ENCODE results near the gene CCDC180. TPM values are rescaled to one million over a fixed set of nuclear protein-coding genes. Genes with fewer than 3 reads are reported as not detected.

The CCDC180 gene
- polyA plus RNA-seq, 1 experiment = 0.55 TPM

DNA sequence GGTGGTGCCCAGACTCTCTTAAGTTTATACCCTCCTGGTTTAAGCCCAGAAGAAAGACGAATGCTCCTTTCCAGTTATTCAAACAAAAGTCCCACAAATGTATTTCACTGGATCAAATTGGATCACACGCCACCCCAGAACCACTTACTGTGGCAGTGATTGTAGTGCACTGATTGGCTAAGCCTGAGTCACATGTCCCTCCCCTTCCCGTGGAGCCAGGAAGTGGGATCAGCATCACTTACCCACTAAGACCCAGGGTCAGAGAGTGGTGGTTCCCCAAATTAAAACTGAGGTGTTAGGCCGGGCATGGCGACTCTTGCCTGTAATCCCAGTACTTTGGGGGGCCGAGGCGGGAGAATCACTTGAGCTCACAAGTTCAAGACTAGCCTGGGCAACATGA, 29.5 kb upstream of the CCDC180 start:
- Histone ChIP-seq H3K4me3 (ENCODE audit: low read depth, low read length) (no peak overlapping the region), H3K36me3 (ENCODE audit: control insufficient read depth, insufficient read depth, low read length) (peaks cover 2% of the 10 kb centered on the region), H3K27me3 (ENCODE audit: control insufficient read depth, insufficient read depth, low read length) (no peaks in the 10 kb centered on the region)
- no peak for DNase-seq (ENCODE audit: low read depth)
- POLR2A ChIA-PET = no interaction called here
- CTCF ChIA-PET = no interaction called here
- TF ChIP-seq, protein P1, sequence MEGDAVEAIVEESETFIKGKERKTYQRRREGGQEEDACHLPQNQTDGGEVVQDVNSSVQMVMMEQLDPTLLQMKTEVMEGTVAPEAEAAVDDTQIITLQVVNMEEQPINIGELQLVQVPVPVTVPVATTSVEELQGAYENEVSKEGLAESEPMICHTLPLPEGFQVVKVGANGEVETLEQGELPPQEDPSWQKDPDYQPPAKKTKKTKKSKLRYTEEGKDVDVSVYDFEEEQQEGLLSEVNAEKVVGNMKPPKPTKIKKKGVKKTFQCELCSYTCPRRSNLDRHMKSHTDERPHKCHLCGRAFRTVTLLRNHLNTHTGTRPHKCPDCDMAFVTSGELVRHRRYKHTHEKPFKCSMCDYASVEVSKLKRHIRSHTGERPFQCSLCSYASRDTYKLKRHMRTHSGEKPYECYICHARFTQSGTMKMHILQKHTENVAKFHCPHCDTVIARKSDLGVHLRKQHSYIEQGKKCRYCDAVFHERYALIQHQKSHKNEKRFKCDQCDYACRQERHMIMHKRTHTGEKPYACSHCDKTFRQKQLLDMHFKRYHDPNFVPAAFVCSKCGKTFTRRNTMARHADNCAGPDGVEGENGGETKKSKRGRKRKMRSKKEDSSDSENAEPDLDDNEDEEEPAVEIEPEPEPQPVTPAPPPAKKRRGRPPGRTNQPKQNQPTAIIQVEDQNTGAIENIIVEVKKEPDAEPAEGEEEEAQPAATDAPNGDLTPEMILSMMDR (IDR thresholded peaks at IDR 0.05; ENCODE audit: insufficient read depth, low read depth, low read length) = no peak

DNA sequence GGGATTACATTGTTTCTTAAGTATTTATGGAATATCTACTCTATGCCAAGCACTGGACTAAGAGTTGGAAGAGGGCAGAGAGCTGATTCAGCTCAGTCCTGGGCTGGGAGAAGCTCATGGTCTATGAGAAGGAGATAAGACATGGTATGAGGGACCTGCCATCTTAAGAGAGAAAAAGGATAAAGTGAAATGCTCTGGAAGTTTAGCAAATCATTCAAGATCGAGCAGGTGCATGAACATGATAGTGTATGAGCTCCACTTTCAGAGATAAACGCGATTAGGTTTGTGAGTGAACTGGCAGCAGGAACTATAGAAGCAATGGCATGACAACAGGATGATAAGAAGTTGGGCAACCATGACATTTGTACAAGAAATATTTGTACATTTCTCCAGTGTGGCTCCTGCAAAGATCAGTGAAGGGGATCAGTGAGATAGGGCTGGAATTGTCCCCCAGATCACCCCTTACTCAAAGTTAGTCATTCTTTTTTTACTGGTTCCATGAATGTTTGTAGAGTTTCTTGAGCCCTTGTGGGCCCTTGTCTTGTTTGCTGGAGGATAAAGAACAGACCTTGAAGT, 26.6 kb upstream of the CCDC180 start:
- TF ChIP-seq, protein P1 (IDR thresholded peaks at IDR 0.05; ENCODE audit: insufficient read depth, low read depth, low read length) = no peak
- ChIA-PET POLR2A (no interaction called here), CTCF (interaction anchor here (0.6 kb wide), 1 partner anchor 33 kb away, joined by 3 read pairs; no protein-coding TSS in a partner anchor)
- Histone ChIP-seq H3K27me3 (ENCODE audit: control insufficient read depth, insufficient read depth, low read length) (no peaks in the 10 kb centered on the region), H3K4me3 (ENCODE audit: low read depth, low read length) (no peak overlapping the region), H3K36me3 (ENCODE audit: control insufficient read depth, insufficient read depth, low read length) (peaks cover 2% of the 10 kb centered on the region)
- no peak for DNase-seq (ENCODE audit: low read depth)

DNA sequence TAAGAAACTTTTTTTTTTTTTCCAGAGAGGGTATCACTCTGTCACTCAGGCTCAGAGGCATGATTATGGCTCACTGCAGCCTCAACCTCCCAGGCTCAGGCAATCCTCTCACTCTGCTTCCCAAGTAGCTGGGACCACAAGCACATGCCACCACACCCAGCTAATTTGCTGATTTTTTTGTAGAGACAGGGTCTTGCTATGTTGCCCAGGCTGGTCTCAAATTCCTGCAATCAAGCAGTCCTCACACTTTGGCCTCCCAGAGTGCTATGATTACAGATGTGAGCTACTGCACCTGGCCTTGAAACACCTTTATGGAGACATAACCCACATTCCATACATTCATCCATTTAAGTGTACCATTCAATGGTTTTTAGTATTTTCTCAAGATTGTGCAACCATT, 23.7 kb upstream of the CCDC180 start:
- TF ChIP-seq, protein P1 (IDR thresholded peaks at IDR 0.05; ENCODE audit: insufficient read depth, low read depth, low read length) = no peak
- ChIA-PET POLR2A (no interaction called here), CTCF (interaction anchor here (1.1 kb wide), 1 partner anchor 9 kb away, joined by 3 read pairs; no protein-coding TSS in a partner anchor)
- no peak for DNase-seq (ENCODE audit: low read depth)
- H3K27me3 ChIP-seq (ENCODE audit: control insufficient read depth, insufficient read depth, low read length) = no peaks in the 10 kb centered on the region
- peaks cover 4% of the 10 kb centered on the region for H3K36me3 ChIP-seq (ENCODE audit: control insufficient read depth, insufficient read depth, low read length)
- H3K4me3 ChIP-seq (ENCODE audit: low read depth, low read length) = no peak overlapping the region

DNA sequence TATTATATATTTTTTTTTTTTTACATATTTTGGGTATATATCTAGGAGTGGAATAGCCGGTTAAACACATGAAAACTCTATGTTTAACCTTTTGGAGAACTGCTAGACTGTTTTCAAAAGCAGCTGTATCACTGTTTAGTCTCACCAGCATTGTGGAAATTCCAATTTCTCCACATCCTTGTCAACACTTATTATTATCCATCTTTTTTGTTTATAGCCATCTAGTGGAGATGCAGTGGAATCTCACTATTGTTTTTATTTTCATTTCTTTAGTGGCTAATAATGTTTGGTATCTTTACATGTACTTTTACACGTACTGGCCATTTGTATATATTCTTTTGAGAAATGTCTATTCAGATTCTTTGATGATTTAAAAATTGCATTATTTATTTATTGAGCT, 22.7 kb upstream of the CCDC180 start:
- Histone ChIP-seq H3K27me3 (ENCODE audit: control insufficient read depth, insufficient read depth, low read length) (no peaks in the 10 kb centered on the region), H3K4me3 (ENCODE audit: low read depth, low read length) (no peak overlapping the region), H3K36me3 (ENCODE audit: control insufficient read depth, insufficient read depth, low read length) (peaks cover 4% of the 10 kb centered on the region)
- no peak for DNase-seq (ENCODE audit: low read depth)
- CTCF ChIA-PET = no interaction called here
- TF ChIP-seq, protein P1 (IDR thresholded peaks at IDR 0.05; ENCODE audit: insufficient read depth, low read depth, low read length) = no peak
- POLR2A ChIA-PET = no interaction called here

DNA sequence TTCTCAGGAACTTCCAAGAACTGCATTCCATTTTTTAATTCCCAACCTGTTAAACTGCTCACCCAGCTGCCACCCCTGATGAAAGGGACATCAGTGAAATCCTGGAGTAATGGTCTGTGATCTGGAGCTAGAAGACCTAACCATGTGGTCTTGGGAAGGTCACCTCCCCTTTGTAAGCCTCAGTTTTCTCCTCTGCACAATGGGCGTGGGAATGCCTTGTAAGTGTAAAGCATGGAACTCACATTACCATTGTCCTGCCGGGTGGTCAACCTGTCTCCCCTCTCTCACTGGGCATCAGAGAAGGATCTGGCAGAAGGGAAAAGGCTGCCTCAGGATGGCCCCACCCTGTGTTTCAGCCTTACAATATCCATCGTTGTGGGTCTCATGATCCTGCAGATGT, 15.3 kb upstream of the CCDC180 start:
- Histone ChIP-seq H3K4me3 (ENCODE audit: low read depth, low read length) (no peak overlapping the region), H3K36me3 (ENCODE audit: control insufficient read depth, insufficient read depth, low read length) (peaks cover 6% of the 10 kb centered on the region), H3K27me3 (ENCODE audit: control insufficient read depth, insufficient read depth, low read length) (no peaks in the 10 kb centered on the region; the same call in 1 of the 2 replicates)
- ChIA-PET CTCF (no interaction called here), POLR2A (no interaction called here)
- TF ChIP-seq, protein P1 (IDR thresholded peaks at IDR 0.05; ENCODE audit: insufficient read depth, low read depth, low read length) = no peak
- DNase-seq (ENCODE audit: low read depth) = no peak

Measured in BJ (cell line).